Activated B cell treated with CpG ODN at 0.5 μM for 24 hours (primary cell): ENCODE measurements around the gene TXNL4B. TPM values are rescaled to one million over a fixed set of nuclear protein-coding genes. Genes with fewer than 3 reads are reported as not detected.

ENCODE experiments used
- ATAC-seq: fragments of 200-7000 bp; cut with Tn5 transposase; one replicate; pipeline ENCODE4 v1.10.0; 2021; ENCODE audit warnings: low read depth, mild to moderate bottlenecking, moderate library complexity
- CTCF ChIA-PET: fragments of 350-600 bp; sonication (Branson Sonifier 250); formaldehyde crosslinking; loops from one replicate; lab custom pipeline; 2021; ENCODE audit warnings: antibody characterized with exemption; lab: Charles Lee
- POLR2A ChIA-PET: fragments of 350-600 bp; sonication (Branson Sonifier 250); formaldehyde crosslinking; loops from one replicate; lab custom pipeline; 2021; ENCODE audit warnings: antibody characterized with exemption; lab: Charles Lee
- DNase-seq: peaks from one replicate; pipeline ENCODE4 v3.0.0; 2022
- H3K27ac Mint-ChIP-seq: one replicate; pipeline ENCODE4 v1.8.0; 2020; ENCODE audit warnings: mixed read lengths
- H3K27me3 Mint-ChIP-seq: one replicate; pipeline ENCODE4 v1.8.0; 2021; ENCODE audit warnings: mixed read lengths
- H3K36me3 Mint-ChIP-seq: one replicate; pipeline ENCODE4 v1.8.0; 2021; ENCODE audit warnings: low read depth, mixed read lengths
- H3K4me1 Mint-ChIP-seq: one replicate; pipeline ENCODE4 v1.8.0; 2021; ENCODE audit warnings: mixed read lengths
- H3K4me3 Mint-ChIP-seq: one replicate; pipeline ENCODE4 v1.8.0; 2020; ENCODE audit warnings: mild to moderate bottlenecking, mixed read lengths
- H3K9me3 Mint-ChIP-seq: one replicate; pipeline ENCODE4 v1.8.0; 2020; ENCODE audit warnings: mixed read lengths
- CTCF ChIP-seq: fragments of 200-600 bp; IDR thresholded peaks from one replicate; pipeline ENCODE4 v1.8.0; 2022; ENCODE audit warnings: antibody characterized with exemption, mild to moderate bottlenecking
- intact Hi-C: fragments of 100-400 bp; cut with micrococcal nuclease; formaldehyde crosslinking; loops from one replicate; pipeline ENCODE4 v1.15.1; 2024
- total RNA-seq: library from RNA; stranded (reverse); gene quantifications from 2 replicates; pipeline ENCODE4 v1.2.3, GENCODE V29; 2022

The TXNL4B gene
- total RNA-seq, 1 donor from 2014 or later: 13.8 TPM

DNA sequence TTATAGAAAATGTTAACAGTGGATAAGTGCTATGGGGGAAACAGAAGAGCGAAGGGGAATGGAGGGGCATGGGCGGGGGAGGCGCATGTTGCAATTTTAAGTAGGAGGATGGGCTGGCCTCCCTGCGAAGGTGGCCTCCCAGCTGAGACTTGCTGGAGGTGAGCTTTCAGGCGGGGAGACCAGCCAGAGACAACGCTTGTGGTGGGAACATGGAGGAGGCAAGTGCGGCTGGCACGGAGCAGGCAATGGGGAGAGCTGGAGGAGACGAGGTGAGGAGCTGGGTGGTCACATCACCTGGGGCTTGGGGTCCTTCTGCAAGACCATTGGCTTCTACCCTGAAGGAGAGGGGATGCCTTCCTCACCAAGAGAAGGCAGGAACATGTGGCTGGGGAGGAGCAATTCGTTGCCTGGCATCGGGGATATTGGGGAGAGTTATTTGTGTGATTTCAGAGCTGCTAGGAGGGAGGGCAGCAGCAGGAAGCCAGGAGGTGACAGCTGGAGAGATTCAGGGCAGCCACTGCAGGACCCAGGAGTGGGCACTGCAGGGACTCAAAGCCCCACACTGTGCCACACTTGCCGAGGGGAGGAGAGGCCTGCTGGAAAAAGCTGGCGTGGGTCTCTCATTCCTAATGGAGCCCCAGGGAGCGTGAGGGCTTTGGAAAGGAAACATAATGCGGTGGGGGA is 44.1 kb upstream of the TXNL4B start:
- no peaks in the 10 kb centered on the region for H3K36me3 Mint-ChIP-seq
- ATAC-seq (no peak), DNase-seq (no peak)
- intact Hi-C loops: no loop called here
- POLR2A ChIA-PET: interaction anchor here (1.0 kb wide), 1 partner anchor 10 kb away, joined by 3 read pairs; no protein-coding TSS in a partner anchor
- no peaks in the 10 kb centered on the region for H3K4me1 Mint-ChIP-seq
- no peak overlapping the region for H3K27ac Mint-ChIP-seq
- no peaks in the 10 kb centered on the region for H3K9me3 Mint-ChIP-seq
- no peak for TF ChIP-seq CTCF
- H3K27me3 Mint-ChIP-seq: no peaks in the 10 kb centered on the region
- CTCF ChIA-PET: no interaction called here
- H3K4me3 Mint-ChIP-seq: no peak overlapping the region

GRCh38 chr16:72134507-72134906 is 41.1 kb upstream of the TXNL4B start:
- Mint-ChIP-seq H3K27me3 (no peaks in the 10 kb centered on the region), H3K4me3 (no peak overlapping the region), H3K9me3 (no peaks in the 10 kb centered on the region), H3K27ac (no peak overlapping the region), H3K4me1 (no peaks in the 10 kb centered on the region), H3K36me3 (no peaks in the 10 kb centered on the region)
- no peak for ATAC-seq
- TF ChIP-seq CTCF: no peak
- POLR2A ChIA-PET: no interaction called here
- CTCF ChIA-PET: interaction anchor here (1.3 kb wide), 1 partner anchor 10 kb away, joined by 4 read pairs; no protein-coding TSS in a partner anchor
- intact Hi-C loops: no loop called here
- DNase-seq: no peak

- H3K36me3 Mint-ChIP-seq: no peaks in the 10 kb centered on the region
- H3K27ac Mint-ChIP-seq: no peak overlapping the region
- intact Hi-C loops: no loop called here
- no peaks in the 10 kb centered on the region for H3K9me3 Mint-ChIP-seq
- ATAC-seq: no peak
- no peak for DNase-seq
- CTCF ChIA-PET: interaction anchor here (1.3 kb wide), 1 partner anchor 1824 kb away, joined by 3 read pairs; no protein-coding TSS in a partner anchor
- TF ChIP-seq CTCF: no peak
- H3K27me3 Mint-ChIP-seq: no peaks in the 10 kb centered on the region
- H3K4me3 Mint-ChIP-seq: no peak overlapping the region
- POLR2A ChIA-PET: no interaction called here
- H3K4me1 Mint-ChIP-seq: no peaks in the 10 kb centered on the region
Measured at GRCh38 chr16:72132726-72133125, 39.3 kb upstream of the TXNL4B start.

DNA sequence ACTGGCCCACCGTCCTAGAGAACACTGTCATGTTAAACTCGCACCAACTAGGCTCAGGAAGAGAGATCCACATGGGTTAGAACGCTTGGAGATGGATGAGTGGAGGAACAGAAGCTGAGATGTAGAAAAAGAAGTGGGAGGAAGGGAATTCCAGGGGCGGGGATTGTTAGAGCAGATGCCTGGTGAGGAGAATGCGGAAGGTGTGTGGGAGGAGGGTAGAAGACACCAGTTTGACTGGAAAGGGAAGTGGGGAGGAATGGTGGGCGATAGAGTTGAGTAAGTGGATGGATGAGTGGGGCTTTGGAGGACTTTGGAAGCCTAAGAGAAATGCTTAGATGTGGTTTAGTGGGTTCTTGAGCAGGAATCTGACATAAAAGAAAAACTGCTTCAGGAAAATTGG is 37.6 kb upstream of the TXNL4B start:
- H3K27ac Mint-ChIP-seq: no peak overlapping the region
- TF ChIP-seq CTCF: no peak
- H3K9me3 Mint-ChIP-seq: no peaks in the 10 kb centered on the region
- H3K4me1 Mint-ChIP-seq: no peaks in the 10 kb centered on the region
- H3K27me3 Mint-ChIP-seq: no peaks in the 10 kb centered on the region
- POLR2A ChIA-PET: no interaction called here
- CTCF ChIA-PET: no interaction called here
- no peaks in the 10 kb centered on the region for H3K36me3 Mint-ChIP-seq
- H3K4me3 Mint-ChIP-seq: no peak overlapping the region
- DNase-seq: no peak
- intact Hi-C loops: no loop called here
- no peak for ATAC-seq

GRCh38 chr16:72129976-72130656 is 36.7 kb upstream of the TXNL4B start:
- ChIA-PET CTCF (interaction anchor here (2.9 kb wide), 1 partner anchor 336 kb away, joined by 11 read pairs; no protein-coding TSS in a partner anchor), POLR2A (no interaction called here)
- intact Hi-C loops: loop anchor here (10.0 kb wide), 1 partner anchor 1905 kb away; no protein-coding TSS in a partner anchor
- no peak overlapping the region for H3K4me3 Mint-ChIP-seq
- no peak for DNase-seq
- no peak for TF ChIP-seq CTCF
- no peaks in the 10 kb centered on the region for H3K9me3 Mint-ChIP-seq
- no peak overlapping the region for H3K27ac Mint-ChIP-seq
- H3K27me3 Mint-ChIP-seq: no peaks in the 10 kb centered on the region
- no peaks in the 10 kb centered on the region for H3K36me3 Mint-ChIP-seq
- ATAC-seq: no peak
- no peaks in the 10 kb centered on the region for H3K4me1 Mint-ChIP-seq
